ENCODE measurements around the gene PTRH2.
A peak's percentile ranks its signal among the peaks of the same experiment; 100 is the strongest.

PTRH2 gene

DNA sequence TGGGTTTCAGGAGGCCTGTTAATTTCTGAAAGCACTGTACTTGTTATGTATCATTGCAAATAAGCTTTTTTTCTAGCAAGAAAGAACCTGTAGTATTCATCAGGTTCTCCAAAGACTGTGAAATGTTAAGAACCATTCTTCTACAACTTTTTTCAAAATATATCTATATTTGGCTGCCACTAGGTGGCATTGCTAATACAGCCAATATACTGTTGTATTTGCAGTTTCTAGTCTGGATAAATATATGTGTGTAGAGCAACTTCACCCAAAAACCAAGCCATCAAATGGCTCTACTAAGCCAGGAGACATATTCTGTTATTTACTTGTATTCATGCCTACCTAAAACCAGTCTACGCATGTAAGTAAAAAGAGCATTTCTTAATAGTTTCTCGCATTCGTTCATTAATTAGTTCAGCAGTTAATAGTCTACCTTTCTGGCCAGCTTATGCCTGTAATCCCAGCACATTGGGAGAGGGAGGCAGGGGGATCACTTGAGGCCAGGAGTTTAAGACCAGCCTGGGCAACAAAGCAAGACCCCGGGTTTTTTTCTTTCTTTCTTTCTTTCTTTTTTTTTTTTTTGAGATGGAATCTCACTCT lies 39.7 kb upstream of the PTRH2 start:
- H3K4me1 ChIP-seq = no peaks in the 10 kb centered on the region
- H3K4me3 ChIP-seq = no peak overlapping the region
- no peak overlapping the region for H3K27ac ChIP-seq
- no peak overlapping the region for H3K4me2 ChIP-seq
- no peaks in the 10 kb centered on the region for H3K27me3 ChIP-seq
- peaks cover 15% of the 10 kb centered on the region for H3K36me3 ChIP-seq
- no peak overlapping the region for H3K9ac ChIP-seq
- TF ChIP-seq Cebpa-rat (IDR thresholded peaks at IDR 0.05) = no peak
- H3K9me3 ChIP-seq = 0 out of 2 replicates have a peak, but pooled peaks cover 3% of the 10 kb centered on the region
- no peaks in the 10 kb centered on the region for H4K20me1 ChIP-seq

DNA sequence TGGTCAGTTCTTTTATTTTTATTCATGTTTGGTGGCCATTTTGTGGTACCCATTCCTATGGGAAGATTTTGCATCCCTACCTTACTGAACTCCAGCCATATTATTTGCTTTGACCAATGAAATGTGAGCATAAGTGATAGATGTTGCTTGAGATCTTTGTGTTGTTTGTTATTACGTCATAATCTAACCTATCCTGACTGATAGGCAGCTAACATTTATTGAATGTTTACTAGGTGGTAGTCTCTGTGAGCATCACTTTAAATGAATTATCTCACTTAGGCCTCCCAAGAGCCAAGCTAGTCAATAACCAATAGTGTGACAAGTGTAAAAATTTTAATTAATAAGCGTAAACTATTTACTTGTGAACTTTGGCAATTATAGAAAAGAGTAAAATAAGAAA lies 37.8 kb upstream of the PTRH2 start:
- H3K27me3 ChIP-seq = no peaks in the 10 kb centered on the region
- H3K27ac ChIP-seq = no peak overlapping the region
- H3K4me2 ChIP-seq = no peak overlapping the region
- peaks cover 19% of the 10 kb centered on the region for H3K36me3 ChIP-seq
- H3K4me1 ChIP-seq = no peaks in the 10 kb centered on the region
- H3K9me3 ChIP-seq = 0 out of 2 replicates have a peak, but pooled peaks cover 3% of the 10 kb centered on the region
- TF ChIP-seq Cebpa-rat (IDR thresholded peaks at IDR 0.05) = peak; percentile 30; the same call in 1 of the 2 replicates
- H4K20me1 ChIP-seq = no peaks in the 10 kb centered on the region
- H3K9ac ChIP-seq = no peak overlapping the region
- H3K4me3 ChIP-seq = no peak overlapping the region

DNA sequence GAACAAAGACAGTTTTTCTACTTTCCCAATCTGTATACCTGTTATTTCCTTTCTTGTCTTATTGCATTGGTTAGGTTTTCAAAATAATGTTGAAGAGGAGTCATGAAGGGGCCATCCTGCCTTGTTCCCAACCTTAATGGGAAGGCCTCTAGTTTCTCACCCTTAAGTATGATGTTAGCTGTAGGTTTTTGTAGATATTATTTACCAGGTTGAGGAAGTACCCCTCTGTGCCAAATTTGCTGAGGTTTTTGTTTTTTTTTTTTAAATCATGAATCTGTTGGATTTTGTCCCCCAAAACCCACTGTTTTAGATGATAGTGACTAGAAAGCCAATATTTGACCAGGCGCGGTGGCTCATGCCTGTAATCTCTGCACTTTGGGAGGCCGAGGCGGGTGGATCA lies 36.6 kb upstream of the PTRH2 start:
- TF ChIP-seq Cebpa-rat (IDR thresholded peaks at IDR 0.05) = no peak
- Histone ChIP-seq H3K27ac (no peak overlapping the region), H3K9me3 (0 out of 2 replicates have a peak, but pooled peaks cover 3% of the 10 kb centered on the region), H3K4me3 (no peak overlapping the region), H3K36me3 (peaks cover 25% of the 10 kb centered on the region), H3K4me2 (no peak overlapping the region), H3K27me3 (no peaks in the 10 kb centered on the region), H3K9ac (no peak overlapping the region), H4K20me1 (no peaks in the 10 kb centered on the region), H3K4me1 (no peaks in the 10 kb centered on the region)

DNA sequence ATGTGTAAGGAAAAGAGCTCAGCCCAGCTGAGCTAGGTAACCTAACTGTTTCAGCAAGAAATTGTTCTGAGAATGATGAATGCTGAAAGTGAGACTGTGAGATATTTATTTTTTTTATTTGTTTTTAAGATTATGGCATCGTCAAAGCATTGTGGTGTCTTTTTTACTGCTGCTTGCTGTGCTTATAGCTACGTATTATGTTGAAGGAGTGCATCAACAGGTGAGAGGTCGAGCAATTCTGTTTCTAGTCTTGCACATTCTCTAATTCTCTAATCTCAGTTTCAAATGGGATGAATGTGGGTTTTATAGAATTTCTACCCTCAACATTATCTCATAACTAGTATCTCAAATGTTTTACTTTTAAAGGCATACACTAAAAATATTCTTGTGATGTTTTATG lies 30.1 kb upstream of the PTRH2 start:
- H3K27me3 ChIP-seq = no peaks in the 10 kb centered on the region
- H3K9ac ChIP-seq = no peak overlapping the region
- H3K4me3 ChIP-seq = no peak overlapping the region
- no peaks in the 10 kb centered on the region for H3K9me3 ChIP-seq
- H3K36me3 ChIP-seq = peaks cover 61% of the 10 kb centered on the region
- no peak overlapping the region for H3K27ac ChIP-seq
- no peak for TF ChIP-seq Cebpa-rat (IDR thresholded peaks at IDR 0.05)
- no peaks in the 10 kb centered on the region for H3K4me1 ChIP-seq
- no peak overlapping the region for H3K4me2 ChIP-seq
- H4K20me1 ChIP-seq = 0 out of 2 replicates have a peak, but pooled peaks cover 6% of the 10 kb centered on the region

DNA sequence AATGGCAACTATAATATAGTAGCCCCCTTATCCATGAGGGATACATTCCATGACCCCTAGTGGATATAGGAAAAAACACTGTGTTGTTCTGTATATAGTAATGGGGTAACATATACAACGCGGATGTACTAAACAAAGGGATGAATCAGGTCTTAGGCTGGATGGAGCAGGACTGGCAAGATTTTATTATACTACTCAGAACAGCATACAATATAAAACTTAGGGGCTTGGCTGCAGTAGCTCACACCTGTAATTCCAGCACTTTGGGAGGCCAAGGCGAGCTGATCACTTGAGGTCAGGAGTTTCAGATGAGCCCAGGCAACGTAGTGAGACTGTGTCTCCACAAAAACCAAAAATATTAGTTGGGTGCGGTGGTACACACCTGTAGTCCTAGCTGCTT lies 27.0 kb upstream of the PTRH2 start:
- Histone ChIP-seq H3K4me1 (no peaks in the 10 kb centered on the region), H3K9ac (no peak overlapping the region), H3K4me2 (no peak overlapping the region), H3K36me3 (peaks cover 51% of the 10 kb centered on the region), H3K27ac (no peak overlapping the region), H3K4me3 (no peak overlapping the region), H4K20me1 (peaks cover 20% of the 10 kb centered on the region; the same call in 1 of the 2 replicates), H3K27me3 (no peaks in the 10 kb centered on the region), H3K9me3 (no peaks in the 10 kb centered on the region)
- TF ChIP-seq Cebpa-rat (IDR thresholded peaks at IDR 0.05) = no peak

DNA sequence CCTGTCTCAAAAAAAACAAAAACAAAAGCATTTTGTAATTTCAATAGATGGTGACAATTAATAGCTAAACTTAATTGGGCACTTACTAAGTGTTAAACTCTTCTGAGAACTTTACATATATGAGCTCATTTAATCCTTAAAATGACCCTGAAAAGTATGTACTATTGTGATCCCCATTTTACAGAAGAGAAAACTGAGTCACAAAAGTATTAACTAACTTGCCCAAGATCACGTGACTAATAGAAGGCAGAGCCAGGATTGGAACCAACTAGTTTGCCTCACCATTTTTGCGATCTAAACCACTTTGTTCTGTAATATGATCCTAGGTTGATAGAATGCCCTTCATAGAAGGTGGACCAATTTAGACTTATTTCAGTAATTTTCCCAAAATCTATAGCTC lies 26.5 kb upstream of the PTRH2 start:
- H3K9ac ChIP-seq = no peak overlapping the region
- no peak overlapping the region for H3K4me3 ChIP-seq
- no peaks in the 10 kb centered on the region for H3K4me1 ChIP-seq
- H3K27me3 ChIP-seq = no peaks in the 10 kb centered on the region
- no peaks in the 10 kb centered on the region for H3K9me3 ChIP-seq
- H3K36me3 ChIP-seq = peaks cover 49% of the 10 kb centered on the region
- TF ChIP-seq Cebpa-rat (IDR thresholded peaks at IDR 0.05) = no peak
- no peak overlapping the region for H3K4me2 ChIP-seq
- H3K27ac ChIP-seq = no peak overlapping the region
- H4K20me1 ChIP-seq = peaks cover 25% of the 10 kb centered on the region; the same call in 1 of the 2 replicates

DNA sequence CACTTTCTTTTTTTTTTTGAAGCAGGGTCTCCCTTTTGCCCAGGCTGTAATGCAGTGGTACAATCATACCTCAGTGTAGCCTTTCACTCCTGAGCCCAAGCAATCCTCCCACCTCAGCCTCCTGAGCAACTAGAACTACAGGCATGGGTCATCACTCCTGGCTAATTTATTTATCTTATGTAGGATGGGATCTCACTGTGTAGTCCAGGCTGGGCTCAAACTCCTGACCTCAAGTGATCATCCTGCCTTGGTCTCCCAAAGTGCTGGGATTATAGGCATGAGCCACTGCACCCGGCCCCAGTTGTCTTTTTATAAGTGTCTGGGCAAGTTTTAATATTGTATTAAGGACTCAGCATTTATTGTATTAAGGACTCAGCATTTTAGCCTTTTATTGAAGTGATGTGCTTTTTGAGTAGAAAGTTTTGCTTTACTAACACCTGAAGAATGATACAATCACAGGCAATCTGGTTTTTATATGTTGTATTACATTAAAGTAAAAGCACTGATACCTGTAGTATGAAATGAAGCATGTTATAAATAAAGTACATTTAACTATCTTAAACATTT lies 23.1 kb upstream of the PTRH2 start:
- Histone ChIP-seq H3K4me1 (no peaks in the 10 kb centered on the region), H3K4me2 (no peak overlapping the region)

DNA sequence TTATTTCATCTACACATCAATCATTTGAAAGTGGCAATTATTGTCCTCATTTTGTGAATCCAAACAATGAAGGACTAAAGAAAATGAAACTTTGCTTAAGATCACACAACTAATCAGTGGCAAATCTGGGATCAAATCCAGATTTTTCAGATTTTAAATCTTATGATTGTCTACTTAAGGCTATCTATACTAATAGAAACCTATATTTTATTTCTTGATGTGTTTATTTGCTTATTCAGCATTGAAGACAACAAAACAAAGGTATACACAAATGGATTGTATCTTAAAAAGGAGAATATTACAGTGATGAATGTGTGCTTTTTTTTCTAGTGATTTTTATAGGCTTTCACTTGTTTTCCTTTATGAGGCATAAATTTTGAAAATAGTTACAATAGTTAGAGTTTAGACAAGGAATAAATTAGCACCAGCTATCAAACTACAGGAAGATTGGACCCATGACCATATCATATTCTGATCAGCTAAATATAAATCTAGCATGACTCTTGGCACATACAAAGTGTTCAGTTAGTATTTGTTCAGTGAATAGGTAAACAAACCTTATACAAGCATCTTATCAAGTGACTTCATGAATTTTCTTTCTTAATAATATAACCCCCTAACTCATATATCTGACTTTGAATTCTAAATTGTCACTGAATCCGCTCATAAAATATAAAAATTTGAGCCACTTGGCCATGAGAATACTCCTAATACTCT lies 20.7 kb upstream of the PTRH2 start:
- Histone ChIP-seq H3K27ac (no peak overlapping the region), H3K4me1 (no peaks in the 10 kb centered on the region), H4K20me1 (peaks cover 61% of the 10 kb centered on the region), H3K4me2 (no peak overlapping the region), H3K9me3 (no peaks in the 10 kb centered on the region), H3K9ac (no peak overlapping the region), H3K36me3 (peaks cover 10% of the 10 kb centered on the region; the same call in 1 of the 2 replicates), H3K27me3 (no peaks in the 10 kb centered on the region), H3K4me3 (no peak overlapping the region)
- TF ChIP-seq Cebpa-rat (IDR thresholded peaks at IDR 0.05) = no peak

More for the DNA sequence above, 23.1 kb upstream of the PTRH2 start:
- Histone ChIP-seq H3K9me3 (no peaks in the 10 kb centered on the region), H3K9ac (no peak overlapping the region), H3K4me3 (no peak overlapping the region), H3K27me3 (no peaks in the 10 kb centered on the region), H3K36me3 (peaks cover 22% of the 10 kb centered on the region), H4K20me1 (peaks cover 48% of the 10 kb centered on the region), H3K27ac (no peak overlapping the region)
- no peak for TF ChIP-seq Cebpa-rat (IDR thresholded peaks at IDR 0.05)

DNA sequence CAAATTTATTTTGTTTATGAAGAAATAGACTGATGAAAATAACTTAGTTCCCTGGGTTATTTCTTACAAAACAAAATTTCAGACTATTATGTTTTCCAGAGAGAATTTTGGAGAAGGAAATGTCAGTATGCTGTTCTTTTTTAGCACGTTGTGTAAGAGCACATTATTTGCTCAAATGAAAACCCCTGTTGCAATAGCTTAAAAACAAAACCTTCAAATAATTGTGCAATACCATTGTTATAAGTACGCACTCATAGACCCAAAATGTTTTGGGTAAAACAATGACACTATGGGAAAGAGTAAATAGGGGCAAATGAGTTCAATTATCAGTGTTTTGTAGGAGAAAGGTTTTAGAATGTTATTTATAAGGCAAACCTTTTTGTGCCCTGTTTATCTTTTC lies 18.5 kb upstream of the PTRH2 start:
- Histone ChIP-seq H3K4me3 (no peak overlapping the region), H3K27me3 (no peaks in the 10 kb centered on the region), H3K4me2 (no peak overlapping the region), H3K9me3 (no peaks in the 10 kb centered on the region), H3K4me1 (no peaks in the 10 kb centered on the region), H3K9ac (no peak overlapping the region), H4K20me1 (peaks cover 68% of the 10 kb centered on the region), H3K36me3 (no peaks in the 10 kb centered on the region), H3K27ac (no peak overlapping the region)
- TF ChIP-seq Cebpa-rat (IDR thresholded peaks at IDR 0.05) = no peak

DNA sequence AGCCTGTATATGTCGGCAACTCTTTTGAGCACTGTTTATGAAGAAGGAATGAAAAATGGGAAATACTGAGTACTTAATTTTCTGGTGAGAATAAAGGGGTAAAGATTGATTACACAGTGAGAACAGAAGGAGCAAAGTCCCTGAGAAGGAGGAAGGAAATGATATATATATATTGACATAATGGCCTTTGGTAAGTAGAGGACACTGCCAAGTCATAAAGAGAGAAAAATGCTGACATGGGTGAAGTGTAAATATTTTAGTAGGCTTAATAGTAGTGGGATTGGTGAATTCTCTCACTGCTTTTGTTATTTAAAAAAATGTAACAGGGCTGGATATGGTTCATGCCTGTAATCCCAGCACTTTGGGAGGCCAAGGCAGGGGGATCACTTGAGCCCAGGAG lies 16.4 kb upstream of the PTRH2 start:
- Histone ChIP-seq H3K9me3 (no peaks in the 10 kb centered on the region), H3K27me3 (no peaks in the 10 kb centered on the region), H3K27ac (no peak overlapping the region), H3K9ac (no peak overlapping the region), H3K4me1 (no peaks in the 10 kb centered on the region), H3K36me3 (no peaks in the 10 kb centered on the region), H3K4me3 (no peak overlapping the region), H4K20me1 (peaks cover 68% of the 10 kb centered on the region), H3K4me2 (no peak overlapping the region)
- no peak for TF ChIP-seq Cebpa-rat (IDR thresholded peaks at IDR 0.05)
